Activated CD8-positive, alpha-beta T cell treated with anti-CD3 and anti-CD28 coated beads for 36 hours (primary cell): ENCODE results near the gene TP73. TPM values are rescaled to one million over a fixed set of nuclear protein-coding genes. Genes with fewer than 3 reads are reported as not detected.

Experiments
- ATAC-seq: fragments of 200-7000 bp; cut with Tn5 transposase; one replicate; pipeline ENCODE4 v1.10.0; 2021; ENCODE audit warnings: mild to moderate bottlenecking, moderate library complexity
- CTCF ChIA-PET: fragments of 350-600 bp; sonication (Branson Sonifier 250); formaldehyde crosslinking; loops from one replicate; lab custom pipeline; 2021; ENCODE audit warnings: antibody characterized with exemption; lab: Charles Lee
- POLR2A ChIA-PET: fragments of 350-600 bp; sonication (Branson Sonifier 250); formaldehyde crosslinking; loops from one replicate; lab custom pipeline; 2021; ENCODE audit warnings: antibody characterized with exemption; lab: Charles Lee
- DNase-seq: peaks from one replicate; pipeline ENCODE4 v3.0.0-alpha.2; 2020
- H3K27ac Mint-ChIP-seq: one replicate; pipeline ENCODE4 v1.8.0; 2021; ENCODE audit warnings: mild to moderate bottlenecking, mixed read lengths
- H3K27me3 Mint-ChIP-seq: one replicate; pipeline ENCODE4 v1.8.0; 2021; ENCODE audit warnings: mixed read lengths
- H3K36me3 Mint-ChIP-seq: one replicate; pipeline ENCODE4 v1.8.0; 2021; ENCODE audit warnings: low read depth, mixed read lengths
- H3K4me1 Mint-ChIP-seq: one replicate; pipeline ENCODE4 v1.8.0; 2021; ENCODE audit warnings: low read depth, mixed read lengths
- H3K4me3 Mint-ChIP-seq: one replicate; pipeline ENCODE4 v1.8.0; 2021; ENCODE audit warnings: mild to moderate bottlenecking, moderate library complexity, mixed read lengths
- H3K9me3 Mint-ChIP-seq: one replicate; pipeline ENCODE4 v1.8.0; 2021; ENCODE audit warnings: mixed read lengths
- CTCF ChIP-seq: fragments of 200-600 bp; IDR thresholded peaks from one replicate; pipeline ENCODE4 v1.8.0; 2022; ENCODE audit warnings: antibody characterized with exemption, mild to moderate bottlenecking
- intact Hi-C: fragments of 100-400 bp; cut with micrococcal nuclease; formaldehyde crosslinking; loops from one replicate; pipeline ENCODE4 v1.10.0; 2022
- total RNA-seq, 2 experiments: library from RNA; stranded (reverse); gene quantifications; one replicate each; pipeline ENCODE4 v1.2.3, GENCODE V29; 2021

The TP73 gene
- total RNA-seq, 2 experiments from 2014 or later, result 0.60 to 0.68 TPM

GRCh38 chr1:3706651-3707297, 54.5 kb downstream of the TP73 start:
- Mint-ChIP-seq H3K36me3 (no peaks in the 10 kb centered on the region), H3K27ac (no peak overlapping the region), H3K4me1 (peaks cover 4% of the 10 kb centered on the region), H3K9me3 (no peaks in the 10 kb centered on the region), H3K27me3 (peaks cover 14% of the 10 kb centered on the region), H3K4me3 (no peak overlapping the region)
- ChIA-PET CTCF (no interaction called here), POLR2A (no interaction called here)
- no peak for TF ChIP-seq CTCF
- intact Hi-C loops, result no loop called here
- no peak for ATAC-seq
- no peak for DNase-seq

- Mint-ChIP-seq H3K27me3 (peaks cover 14% of the 10 kb centered on the region), H3K4me3 (no peak overlapping the region), H3K27ac (no peak overlapping the region), H3K36me3 (no peaks in the 10 kb centered on the region), H3K4me1 (peaks cover 4% of the 10 kb centered on the region), H3K9me3 (no peaks in the 10 kb centered on the region)
- intact Hi-C loops, result no loop called here
- ATAC-seq, result no peak
- TF ChIP-seq CTCF, result no peak
- no peak for DNase-seq
- CTCF ChIA-PET, result no interaction called here
- POLR2A ChIA-PET, result no interaction called here
These were observed 55.1 kb downstream of the TP73 start for GRCh38 chr1:3707298-3707938.

- POLR2A ChIA-PET, result no interaction called here
- H3K4me3 Mint-ChIP-seq, result no peak overlapping the region
- intact Hi-C loops, result no loop called here
These were observed 55.6 kb downstream of the TP73 start for GRCh38 chr1:3707939-3708328.

GRCh38 chr1:3708791-3709190, 56.5 kb downstream of the TP73 start:
- intact Hi-C loops, result no loop called here
- Mint-ChIP-seq H3K4me3 (no peak overlapping the region), H3K4me1 (peaks cover 4% of the 10 kb centered on the region), H3K27ac (no peak overlapping the region), H3K27me3 (peaks cover 14% of the 10 kb centered on the region), H3K36me3 (no peaks in the 10 kb centered on the region), H3K9me3 (no peaks in the 10 kb centered on the region)
- DNase-seq (no peak), ATAC-seq (no peak)
- TF ChIP-seq CTCF, result no peak
- ChIA-PET POLR2A (interaction anchor here (0.8 kb wide), 1 partner anchor 11 kb away, joined by 3 read pairs; no protein-coding TSS in a partner anchor), CTCF (interaction anchor here (1.7 kb wide), 1 partner anchor 16 kb away, joined by 6 read pairs; no protein-coding TSS in a partner anchor)

More at GRCh38 chr1:3707939-3708328, 55.6 kb downstream of the TP73 start:
- DNase-seq (no peak), ATAC-seq (no peak)
- Mint-ChIP-seq H3K27me3 (peaks cover 14% of the 10 kb centered on the region), H3K36me3 (no peaks in the 10 kb centered on the region), H3K4me1 (peaks cover 4% of the 10 kb centered on the region), H3K27ac (no peak overlapping the region), H3K9me3 (no peaks in the 10 kb centered on the region)
- CTCF ChIA-PET, result interaction anchor here (1.7 kb wide), 1 partner anchor 17 kb away, joined by 6 read pairs; no protein-coding TSS in a partner anchor
- TF ChIP-seq CTCF, result no peak

GRCh38 chr1:3710251-3710650, 57.9 kb downstream of the TP73 start:
- intact Hi-C loops, result no loop called here
- Mint-ChIP-seq H3K4me3 (no peak overlapping the region), H3K9me3 (no peaks in the 10 kb centered on the region), H3K27me3 (peaks cover 14% of the 10 kb centered on the region), H3K27ac (no peak overlapping the region), H3K36me3 (no peaks in the 10 kb centered on the region), H3K4me1 (no peaks in the 10 kb centered on the region)
- ATAC-seq (no peak), DNase-seq (no peak)
- ChIA-PET CTCF (no interaction called here), POLR2A (no interaction called here)
- TF ChIP-seq CTCF, result no peak
